Spleen (tissue), 11 donors: ENCODE results near the gene EXOC1L. TPM values are rescaled to one million over a fixed set of nuclear protein-coding genes. Genes with fewer than 3 reads are reported as not detected.

Experiments
- DNase-seq: peaks from one replicate; pipeline ENCODE4 v3.0.0-alpha.2; 2020
- H3K27ac ChIP-seq, 8 donors: fragments of 200-600 bp; sonication (generic) in 7 of 8; 1 replicate in 4 of 8; 2 replicates in 4 of 8; pipeline versions ENCODE4 v1.5.0 to v1.8.0; 2016 to 2021; ENCODE audit warnings: inconsistent platforms in 4 of 8, mild to moderate bottlenecking in 4 of 8, moderate library complexity in 1 of 8
- H3K27me3 ChIP-seq, 7 donors: fragments of 200-600 bp; sonication (generic) in 6 of 7; replicated peaks in 1 of 7; 1 replicate in 4 of 7; 2 replicates in 3 of 7; pipeline versions ENCODE4 v1.5.0 to v1.8.0; 2016 to 2021; ENCODE audit warnings: inconsistent platforms in 3 of 7, mild to moderate bottlenecking in 1 of 7
- H3K36me3 ChIP-seq, 6 donors: fragments of 200-600 bp; sonication (generic) in 5 of 6; 1 replicate in 4 of 6; 2 replicates in 2 of 6; pipeline versions ENCODE4 v1.5.0 to v1.8.0; 2016 to 2021; ENCODE audit warnings: inconsistent platforms in 2 of 6
- H3K4me1 ChIP-seq, 6 donors: fragments of 200-600 bp; sonication (generic) in 5 of 6; 1 replicate in 3 of 6; 2 replicates in 3 of 6; pipeline versions ENCODE4 v1.5.0 to v1.8.0; 2016 to 2021; ENCODE audit warnings: inconsistent platforms in 3 of 6
- H3K4me3 ChIP-seq, 8 donors: fragments of 200-600 bp; sonication (generic) in 7 of 8; 1 replicate in 4 of 8; 2 replicates in 4 of 8; pipeline versions ENCODE4 v1.5.0 to v1.8.0; 2016 to 2021; ENCODE audit warnings: inconsistent platforms in 4 of 8, mild to moderate bottlenecking in 4 of 8, moderate library complexity in 2 of 8
- H3K9me3 ChIP-seq, 8 donors: fragments of 200-600 bp; sonication (generic) in 7 of 8; 1 replicate in 4 of 8; 2 replicates in 4 of 8; pipeline versions ENCODE4 v1.5.0 to v1.8.0; 2016 to 2021; ENCODE audit warnings: inconsistent platforms in 4 of 8
- POLR2A ChIP-seq, 3 donors: fragments of 450-650 bp; IDR thresholded peaks; one replicate each; pipeline ENCODE4 v1.5.1; 2017; ENCODE audit warnings: antibody characterized with exemption in 3 of 3, mild to moderate bottlenecking in 1 of 3
- POLR2AphosphoS5 ChIP-seq, 3 donors: sonication (generic); formaldehyde crosslinking; IDR thresholded peaks; one replicate each; pipeline ENCODE4 v1.5.1; 2017; ENCODE audit warnings: antibody characterized with exemption in 3 of 3
- WGBS, 5 donors: extraction: QIAGEN DNeasy Blood & Tissue Kit in 3 of 5; methylation state at CpG; one replicate each; pipeline versions ENCODE4 v1.1.5 to v1.1.7; 2013 to 2018; 5-methylcytosine and 5-hydroxymethylcytosine counted together
- intact Hi-C: fragments of 100-400 bp; cut with DNase I; formaldehyde crosslinking; loops from one replicate; pipeline ENCODE4 v1.15.0; 2023; ENCODE audit warnings: low total_unique reads
- polyA plus RNA-seq, 3 donors: library from polyadenylated mRNA; stranded (reverse); fragments of 200-250 nt; gene quantifications; one replicate each; pipeline ENCODE4 v1.2.1, GENCODE V29; 2013
- total RNA-seq, 7 donors: library from RNA; depleted of rRNA in 3 of 7; stranded (reverse); fragments of >200 nt in 3 of 7; fragmentation: NEBNext Ultra II Directional in 4 of 7; extraction: Animal tissue kit (Norgen Biotek cat#: 25700) in 4 of 7; gene quantifications; one replicate each; pipeline versions ENCODE4 v1.1.0 to v1.2.1, GENCODE V29; 2016 to 2021
- TF ChIP-seq, protein P1 (sequence below), 11 experiments: fragments of 200-600 bp in 7 of 11; fragments of 450-650 bp in 4 of 11; sonication (generic) in 4 of 11; IDR thresholded peaks in 8 of 11; conservative IDR thresholded peaks in 3 of 11; 1 replicate in 7 of 11; 2 replicates in 4 of 11; pipeline versions ENCODE4 v1.4.0 to v1.8.0; 2016 to 2021; ENCODE audit warnings: antibody characterized with exemption in 11 of 11, inconsistent platforms in 4 of 11, mild to moderate bottlenecking in 1 of 11
- donor health status: healthy with polysubstance abuse.
- donor health status: DM: no; HTN: no; CAD: no; lungs with moderate emphysema.
- donor health status: DM: no; HTN: no; CAD: no.
- donor health status: Bipolar disorder and iron deficiency.
- donor health status: healthy.
- donor health status: DM: no; HTN: no; CAD: no.
- donor health status: DM: yes; HTN: yes; CAD: no.

EXOC1L gene
- total and polyA plus RNA-seq, 10 donors: not detected

DNA sequence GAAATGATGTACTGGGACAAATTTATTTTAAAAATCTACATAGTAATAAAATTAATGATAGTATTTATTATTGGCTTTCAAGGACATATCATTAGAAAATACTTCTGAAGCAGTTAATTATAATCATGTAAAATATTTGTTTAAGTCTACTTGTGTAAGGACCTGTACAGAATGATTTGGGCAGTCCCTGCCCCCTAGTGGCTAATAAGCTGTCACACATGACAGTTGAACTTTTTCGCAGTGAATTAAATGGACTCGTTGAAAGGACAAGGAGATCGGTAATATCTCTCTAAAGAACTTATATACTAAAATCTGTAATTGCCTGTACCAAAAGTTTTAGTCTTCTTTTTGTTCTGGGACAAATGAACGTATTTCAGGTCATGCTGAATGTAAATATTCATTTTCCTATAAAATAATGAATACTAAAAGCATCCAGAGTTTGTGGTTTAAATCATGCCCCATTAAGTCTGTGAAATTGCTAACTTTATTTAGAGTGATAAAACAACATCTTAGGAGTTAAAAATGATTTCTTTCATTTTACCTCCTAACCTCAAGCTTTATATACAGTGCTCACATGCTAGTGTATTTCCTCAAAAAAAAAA lies 47.5 kb downstream of the EXOC1L start:
- intact Hi-C loops: no loop called here
- Histone ChIP-seq H3K27ac (peak overlapping the region in 3 of 8 donors; percentile 19 to 53 (median 45)), H3K9me3 (no peaks in the 10 kb centered on the region), H3K4me3 (no peak overlapping the region), H3K4me1 (peaks cover 4 to 28% (median 15%) of the 10 kb centered on the region in 6 donors), H3K36me3 (peaks cover 0 to 78% (median 59%) of the 10 kb centered on the region in 6 donors), H3K27me3 (no peaks in the 10 kb centered on the region)
- 16 to 21% (median 18%) methylated on average over 4 of the region's 4 CpGs for WGBS, 5 donors
- DNase-seq: no peak
- TF ChIP-seq, protein P1, sequence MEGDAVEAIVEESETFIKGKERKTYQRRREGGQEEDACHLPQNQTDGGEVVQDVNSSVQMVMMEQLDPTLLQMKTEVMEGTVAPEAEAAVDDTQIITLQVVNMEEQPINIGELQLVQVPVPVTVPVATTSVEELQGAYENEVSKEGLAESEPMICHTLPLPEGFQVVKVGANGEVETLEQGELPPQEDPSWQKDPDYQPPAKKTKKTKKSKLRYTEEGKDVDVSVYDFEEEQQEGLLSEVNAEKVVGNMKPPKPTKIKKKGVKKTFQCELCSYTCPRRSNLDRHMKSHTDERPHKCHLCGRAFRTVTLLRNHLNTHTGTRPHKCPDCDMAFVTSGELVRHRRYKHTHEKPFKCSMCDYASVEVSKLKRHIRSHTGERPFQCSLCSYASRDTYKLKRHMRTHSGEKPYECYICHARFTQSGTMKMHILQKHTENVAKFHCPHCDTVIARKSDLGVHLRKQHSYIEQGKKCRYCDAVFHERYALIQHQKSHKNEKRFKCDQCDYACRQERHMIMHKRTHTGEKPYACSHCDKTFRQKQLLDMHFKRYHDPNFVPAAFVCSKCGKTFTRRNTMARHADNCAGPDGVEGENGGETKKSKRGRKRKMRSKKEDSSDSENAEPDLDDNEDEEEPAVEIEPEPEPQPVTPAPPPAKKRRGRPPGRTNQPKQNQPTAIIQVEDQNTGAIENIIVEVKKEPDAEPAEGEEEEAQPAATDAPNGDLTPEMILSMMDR (IDR thresholded peaks at IDR 0.05 in 8 of 11, conservative IDR thresholded peaks at IDR 0.05 in 3 of 11): peak in 10 of 11 experiments; percentile 53 to 83 (median 76)
- TF ChIP-seq POLR2AphosphoS5 (IDR thresholded peaks at IDR 0.05): no peak

DNA sequence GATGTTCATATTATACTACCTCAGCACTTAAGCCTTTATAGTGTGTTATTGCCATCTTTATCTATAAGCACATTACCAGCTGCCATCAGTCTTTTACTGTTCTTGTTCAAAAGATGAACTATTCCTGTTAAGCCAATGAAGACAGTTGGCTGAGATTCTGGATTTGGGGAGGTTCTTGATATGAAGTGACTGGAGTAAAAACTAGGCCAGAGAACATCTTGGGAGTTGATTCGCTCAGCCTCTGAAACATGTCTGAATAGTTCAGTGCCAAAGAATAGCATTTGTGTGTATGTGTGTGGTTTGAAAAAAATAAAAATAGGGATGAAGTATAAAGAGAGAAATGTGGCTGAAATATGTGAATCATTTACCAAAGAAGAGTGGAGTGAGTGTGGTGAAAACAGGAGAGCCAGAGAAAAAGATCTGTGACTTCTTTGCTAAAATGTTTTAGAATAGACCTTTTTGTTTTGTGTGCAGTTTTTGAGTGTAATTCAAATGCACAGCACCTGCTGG lies 49.0 kb downstream of the EXOC1L start:
- H3K9me3 ChIP-seq: no peaks in the 10 kb centered on the region
- peaks cover 4 to 28% (median 15%) of the 10 kb centered on the region in 6 donors for H3K4me1 ChIP-seq
- 92 to 98% (median 97%) methylated on average over 1 of the region's 1 CpG for WGBS, 5 donors
- TF ChIP-seq POLR2A (IDR thresholded peaks at IDR 0.05) (no peak), POLR2AphosphoS5 (IDR thresholded peaks at IDR 0.05) (no peak)
- TF ChIP-seq, protein P1 (IDR thresholded peaks at IDR 0.05 in 8 of 11, conservative IDR thresholded peaks at IDR 0.05 in 3 of 11): no peak
- intact Hi-C loops: no loop called here
- H3K36me3 ChIP-seq: peaks cover 0 to 78% (median 55%) of the 10 kb centered on the region in 6 donors
- H3K27ac ChIP-seq: no peak overlapping the region
- H3K4me3 ChIP-seq: no peak overlapping the region
- H3K27me3 ChIP-seq: no peaks in the 10 kb centered on the region
- DNase-seq: no peak

DNA sequence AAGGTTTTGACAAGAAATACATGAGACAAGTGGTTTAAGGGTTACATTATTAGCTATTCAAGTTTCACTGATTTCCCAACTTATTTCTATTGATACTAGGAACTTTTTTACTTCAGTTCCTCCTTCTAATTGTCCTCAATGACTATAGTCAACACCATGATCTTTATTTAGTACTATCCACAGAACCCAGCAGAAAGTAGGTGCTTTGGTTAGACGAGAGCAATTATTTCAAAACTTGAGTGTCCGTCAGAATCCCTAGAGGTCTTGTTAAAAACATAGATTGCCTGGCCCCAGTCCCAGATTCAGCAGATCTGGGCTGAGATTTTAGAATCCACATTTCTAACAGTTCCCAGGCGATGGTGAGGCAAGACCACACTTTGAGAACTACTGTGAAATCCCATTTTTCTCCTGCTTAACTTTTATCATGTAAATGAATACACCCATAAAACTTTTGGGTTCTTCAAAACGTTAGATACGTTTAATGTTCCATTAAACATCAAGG lies 51.8 kb downstream of the EXOC1L start:
- intact Hi-C loops: no loop called here
- Histone ChIP-seq H3K4me3 (no peak overlapping the region), H3K4me1 (peaks cover 4 to 15% (median 11%) of the 10 kb centered on the region in 6 donors), H3K9me3 (no peaks in the 10 kb centered on the region), H3K27me3 (no peaks in the 10 kb centered on the region), H3K27ac (no peak overlapping the region), H3K36me3 (peaks cover 0 to 83% (median 59%) of the 10 kb centered on the region in 6 donors)
- no peak for DNase-seq
- no peak for TF ChIP-seq POLR2A (IDR thresholded peaks at IDR 0.05)
- TF ChIP-seq, protein P1 (IDR thresholded peaks at IDR 0.05 in 8 of 11, conservative IDR thresholded peaks at IDR 0.05 in 3 of 11): no peak
- TF ChIP-seq POLR2AphosphoS5 (IDR thresholded peaks at IDR 0.05): no peak
- 76 to 92% (median 90%) methylated on average over 5 of the region's 5 CpGs for WGBS, 5 donors

DNA sequence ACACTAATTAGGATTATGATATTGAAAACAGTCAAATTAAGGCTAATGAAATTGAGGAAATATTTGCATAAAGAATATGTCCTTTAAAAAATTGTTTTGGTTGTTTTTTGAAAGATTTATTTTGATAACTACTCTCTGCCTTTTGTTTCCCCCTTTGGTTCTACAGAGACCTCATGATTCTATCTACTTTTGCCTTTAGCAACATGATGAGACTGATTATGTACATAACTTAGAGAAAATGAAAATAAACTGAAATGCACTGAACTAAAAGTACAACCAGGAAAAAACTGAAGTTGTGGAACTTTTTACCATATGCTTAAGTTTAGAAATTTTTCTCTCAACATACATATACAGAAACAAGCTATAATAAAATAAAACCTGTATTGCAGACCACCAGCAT lies 55.2 kb downstream of the EXOC1L start:
- no peaks in the 10 kb centered on the region for H3K4me1 ChIP-seq
- intact Hi-C loops: no loop called here
- DNase-seq: no peak
- no peak overlapping the region for H3K4me3 ChIP-seq
- TF ChIP-seq POLR2A (IDR thresholded peaks at IDR 0.05) (no peak), POLR2AphosphoS5 (IDR thresholded peaks at IDR 0.05) (no peak)
- TF ChIP-seq, protein P1 (IDR thresholded peaks at IDR 0.05 in 8 of 11, conservative IDR thresholded peaks at IDR 0.05 in 3 of 11): no peak
- H3K27me3 ChIP-seq: no peaks in the 10 kb centered on the region
- no peaks in the 10 kb centered on the region for H3K9me3 ChIP-seq
- H3K27ac ChIP-seq: no peak overlapping the region
- H3K36me3 ChIP-seq: peaks cover 3 to 94% (median 64%) of the 10 kb centered on the region in 6 donors
